Measurements from ENCODE around the gene NELL2. TPM values are rescaled to one million over a fixed set of nuclear protein-coding genes. Genes with fewer than 3 reads are reported as not detected.

Gene NELL2
- total RNA-seq, 2 experiments from 2014 or later = 99.7 to 106 TPM

DNA sequence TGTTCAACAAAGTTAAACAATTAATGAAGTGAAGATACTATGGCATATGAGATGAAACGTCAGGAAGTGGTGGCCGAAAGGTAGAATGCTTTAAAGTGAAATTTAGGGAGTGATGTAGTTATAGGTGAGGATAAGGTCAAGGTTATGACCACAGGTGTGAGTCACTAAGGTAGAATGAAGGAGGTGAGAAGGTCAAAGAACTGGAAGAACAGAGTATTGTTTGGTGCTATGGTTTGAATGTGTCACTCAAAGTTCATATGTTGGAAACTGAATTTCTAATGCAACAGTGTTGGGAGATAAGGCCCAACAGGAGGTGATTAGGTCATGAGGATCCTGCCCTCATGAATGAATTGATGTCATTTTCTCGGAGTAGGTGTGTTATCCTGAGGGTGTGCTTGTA, 293.6 kb downstream of the NELL2 start:
- ChIA-PET POLR2A (no interaction called here), CTCF (no interaction called here)
- DNase-seq = peak; percentile 11
- Mint-ChIP-seq H3K9me3 (peaks cover 3% of the 10 kb centered on the region), H3K4me3 (no peak overlapping the region), H3K4me1 (ENCODE audit: low read depth) (peaks cover 17% of the 10 kb centered on the region), H3K27me3 (no peaks in the 10 kb centered on the region), H3K27ac (peak overlapping the region; percentile 7), H3K36me3 (ENCODE audit: low read depth) (peaks cover 35% of the 10 kb centered on the region)
- TF ChIP-seq, protein P1, sequence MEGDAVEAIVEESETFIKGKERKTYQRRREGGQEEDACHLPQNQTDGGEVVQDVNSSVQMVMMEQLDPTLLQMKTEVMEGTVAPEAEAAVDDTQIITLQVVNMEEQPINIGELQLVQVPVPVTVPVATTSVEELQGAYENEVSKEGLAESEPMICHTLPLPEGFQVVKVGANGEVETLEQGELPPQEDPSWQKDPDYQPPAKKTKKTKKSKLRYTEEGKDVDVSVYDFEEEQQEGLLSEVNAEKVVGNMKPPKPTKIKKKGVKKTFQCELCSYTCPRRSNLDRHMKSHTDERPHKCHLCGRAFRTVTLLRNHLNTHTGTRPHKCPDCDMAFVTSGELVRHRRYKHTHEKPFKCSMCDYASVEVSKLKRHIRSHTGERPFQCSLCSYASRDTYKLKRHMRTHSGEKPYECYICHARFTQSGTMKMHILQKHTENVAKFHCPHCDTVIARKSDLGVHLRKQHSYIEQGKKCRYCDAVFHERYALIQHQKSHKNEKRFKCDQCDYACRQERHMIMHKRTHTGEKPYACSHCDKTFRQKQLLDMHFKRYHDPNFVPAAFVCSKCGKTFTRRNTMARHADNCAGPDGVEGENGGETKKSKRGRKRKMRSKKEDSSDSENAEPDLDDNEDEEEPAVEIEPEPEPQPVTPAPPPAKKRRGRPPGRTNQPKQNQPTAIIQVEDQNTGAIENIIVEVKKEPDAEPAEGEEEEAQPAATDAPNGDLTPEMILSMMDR (IDR thresholded peaks at IDR 0.05) = no peak
- ATAC-seq = peak; percentile 93
- intact Hi-C loops (cut with micrococcal nuclease) = no loop called here

DNA sequence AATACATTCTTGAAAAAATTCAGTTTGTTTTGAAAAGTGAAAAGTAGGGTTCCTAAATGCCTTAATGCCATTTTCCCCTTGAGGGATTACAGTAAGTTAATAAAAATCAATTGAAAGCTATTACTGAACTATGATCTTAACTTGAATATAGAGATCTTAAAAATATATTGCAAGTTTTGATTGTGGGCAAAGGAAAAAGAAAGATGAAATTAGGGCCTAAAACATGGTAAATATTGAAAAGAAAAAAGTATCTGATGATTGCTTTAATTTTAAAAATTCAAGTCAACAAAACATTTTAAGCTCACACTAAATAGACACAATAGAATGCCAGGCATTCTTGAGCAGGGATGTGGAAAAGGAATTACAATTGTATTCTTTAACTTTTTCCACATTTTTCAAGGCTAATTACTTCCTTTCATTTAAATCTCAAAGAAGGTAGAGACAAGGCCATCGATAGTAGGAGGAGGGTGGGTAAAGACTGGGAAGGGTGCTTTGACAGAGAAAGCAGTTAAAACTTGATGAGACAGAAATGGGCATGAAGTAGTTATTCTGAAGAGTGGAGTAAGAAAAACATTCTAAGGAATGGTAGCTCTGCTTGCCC, 294.4 kb downstream of the NELL2 start:
- H3K9me3 Mint-ChIP-seq = peaks cover 3% of the 10 kb centered on the region
- ATAC-seq (no peak), DNase-seq (no peak)
- H3K36me3 Mint-ChIP-seq (ENCODE audit: low read depth) = peaks cover 33% of the 10 kb centered on the region
- H3K27ac Mint-ChIP-seq = peak overlapping the region; percentile 7
- ChIA-PET POLR2A (no interaction called here), CTCF (interaction anchor here (0.7 to 1.6 kb wide), 3 partner anchors 10 to 368 kb away, joined by 3 to 4 read pairs (median 3); no protein-coding TSS in a partner anchor)
- intact Hi-C loops (cut with micrococcal nuclease) = no loop called here
- peaks cover 17% of the 10 kb centered on the region for H3K4me1 Mint-ChIP-seq (ENCODE audit: low read depth)
- H3K4me3 Mint-ChIP-seq = no peak overlapping the region
- TF ChIP-seq, protein P1 (IDR thresholded peaks at IDR 0.05) = no peak
- no peaks in the 10 kb centered on the region for H3K27me3 Mint-ChIP-seq

DNA sequence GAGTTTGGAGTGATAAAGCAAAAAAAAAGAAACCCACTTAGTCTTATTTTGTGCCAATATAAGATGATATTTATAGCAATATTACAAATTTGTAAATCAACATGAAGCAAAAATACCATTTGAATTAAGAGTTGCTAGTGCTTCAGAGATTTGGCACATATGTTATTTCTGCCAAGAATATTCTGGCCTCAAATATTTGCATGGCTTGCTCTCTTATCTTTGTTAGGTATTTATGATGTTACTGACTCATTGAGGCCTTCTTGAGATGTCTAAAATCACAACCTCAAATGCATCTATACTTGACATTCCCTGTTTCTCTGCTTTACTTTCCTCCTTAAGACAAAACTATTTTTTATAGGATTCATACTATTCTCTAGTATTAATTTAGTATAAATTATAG, 301.5 kb downstream of the NELL2 start:
- no peak for DNase-seq
- Mint-ChIP-seq H3K27me3 (no peaks in the 10 kb centered on the region), H3K9me3 (peaks cover 5% of the 10 kb centered on the region), H3K36me3 (ENCODE audit: low read depth) (peaks cover 26% of the 10 kb centered on the region), H3K4me1 (ENCODE audit: low read depth) (peaks cover 17% of the 10 kb centered on the region), H3K27ac (no peak overlapping the region), H3K4me3 (no peak overlapping the region)
- intact Hi-C loops (cut with micrococcal nuclease) = no loop called here
- no peak for ATAC-seq
- TF ChIP-seq, protein P1 (IDR thresholded peaks at IDR 0.05) = no peak
- ChIA-PET POLR2A (no interaction called here), CTCF (no interaction called here)

DNA sequence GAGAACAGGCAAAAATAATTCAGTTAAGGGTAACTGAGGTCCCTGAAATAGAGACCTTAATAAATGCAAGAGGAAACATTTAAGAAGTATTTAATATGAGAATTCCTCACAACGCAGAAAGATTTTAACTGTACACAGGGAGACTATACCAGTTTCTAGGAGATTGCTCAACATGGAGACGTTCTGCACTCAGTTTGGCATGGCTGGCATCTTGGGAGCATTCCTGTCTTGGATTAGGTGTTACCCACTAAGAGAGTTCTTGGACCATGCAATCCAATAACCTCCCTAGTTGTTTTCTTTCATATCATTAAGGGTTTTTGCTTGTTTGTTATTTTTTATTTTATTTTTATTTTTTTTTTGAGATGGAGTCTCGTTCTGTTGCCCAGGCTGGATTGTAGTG, 302.4 kb downstream of the NELL2 start:
- DNase-seq = no peak
- H3K36me3 Mint-ChIP-seq (ENCODE audit: low read depth) = peaks cover 21% of the 10 kb centered on the region
- no peak for ATAC-seq
- peaks cover 5% of the 10 kb centered on the region for H3K9me3 Mint-ChIP-seq
- CTCF ChIA-PET = no interaction called here
- POLR2A ChIA-PET = no interaction called here
- H3K27me3 Mint-ChIP-seq = no peaks in the 10 kb centered on the region
- peaks cover 19% of the 10 kb centered on the region for H3K4me1 Mint-ChIP-seq (ENCODE audit: low read depth)
- intact Hi-C loops (cut with micrococcal nuclease) = no loop called here
- H3K4me3 Mint-ChIP-seq = no peak overlapping the region
- no peak overlapping the region for H3K27ac Mint-ChIP-seq
- TF ChIP-seq, protein P1 (IDR thresholded peaks at IDR 0.05) = no peak

DNA sequence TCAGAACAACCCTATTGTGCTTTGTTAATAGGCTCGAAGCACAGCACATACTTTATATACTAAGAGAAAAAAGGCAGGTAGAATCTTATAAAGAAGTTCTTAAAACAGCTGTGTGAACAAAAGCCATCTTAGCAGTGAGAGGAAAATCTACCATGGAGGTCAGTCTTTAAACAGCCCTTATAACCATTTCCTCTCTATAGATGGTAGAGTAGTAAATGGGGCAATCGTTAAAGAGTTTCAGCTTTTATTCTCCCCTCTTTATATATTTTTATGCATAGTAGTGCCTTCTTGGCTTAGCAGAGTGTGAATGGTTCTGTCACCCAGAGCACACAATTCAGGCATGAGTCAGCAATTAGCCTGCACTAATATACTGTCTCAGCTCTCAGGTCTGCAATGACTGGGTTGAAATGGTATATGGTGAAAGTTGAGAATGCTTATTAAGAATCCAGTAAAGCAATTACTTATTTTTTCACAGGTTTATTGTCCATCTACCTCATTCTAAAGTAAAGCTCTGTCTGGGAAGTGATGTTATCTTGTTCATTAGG, 305.0 kb downstream of the NELL2 start:
- H3K9me3 Mint-ChIP-seq = no peaks in the 10 kb centered on the region
- CTCF ChIA-PET = interaction anchor here (0.7 to 1.6 kb wide), 2 partner anchors 11 to 14 kb away, joined by 3 to 4 read pairs; no protein-coding TSS in a partner anchor
- POLR2A ChIA-PET = no interaction called here
- TF ChIP-seq, protein P1 (IDR thresholded peaks at IDR 0.05) = no peak
- intact Hi-C loops (cut with micrococcal nuclease) = no loop called here
- peaks cover 14% of the 10 kb centered on the region for H3K36me3 Mint-ChIP-seq (ENCODE audit: low read depth)
- H3K4me3 Mint-ChIP-seq = no peak overlapping the region
- no peak overlapping the region for H3K27ac Mint-ChIP-seq
- ATAC-seq (no peak), DNase-seq (no peak)
- H3K27me3 Mint-ChIP-seq = no peaks in the 10 kb centered on the region
- H3K4me1 Mint-ChIP-seq (ENCODE audit: low read depth) = peaks cover 23% of the 10 kb centered on the region

Measured in activated CD8-positive, alpha-beta T cell treated with anti-CD3 and anti-CD28 coated beads for 36 hours (primary cell).